H1 (cell line): ENCODE measurements around the gene CTSL. TPM values are rescaled to one million over a fixed set of nuclear protein-coding genes. Genes with fewer than 3 reads are reported as not detected.

Experiments
- CTCF ChIA-PET: fragments of 300-600 bp; sonication (Branson Sonifier 250); formaldehyde crosslinking; loops from one replicate; lab custom pipeline; 2021; ENCODE audit not compliant: partially characterized antibody; lab: Charles Lee
- POLR2A ChIA-PET: fragments of 300-600 bp; sonication (Branson Sonifier 250); formaldehyde crosslinking; loops from one replicate; lab custom pipeline; 2021; ENCODE audit warnings: inconsistent platforms; ENCODE audit not compliant: partially characterized antibody; lab: Charles Lee
- DNase-seq, 2 experiments: peaks; one replicate each; pipeline versions ENCODE4 v3.0.0 to v3.0.0-alpha.2; 2010 to 2022; ENCODE audit warnings: low spot score in 2 of 2, low read depth in 1 of 2, mixed read lengths in 1 of 2
- FAIRE-seq: peaks from 2 replicates; lab custom pipeline; 2011; peaks lifted over from hg19 to GRCh38; lab: Jason Lieb, UNC
- H2AFZ ChIP-seq: 2 replicates; pipeline ENCODE4 v1.8.1; 2012; ENCODE audit warnings: low read length, inconsistent platforms
- H2AK5ac ChIP-seq: 2 replicates; pipeline ENCODE4 v1.6.1; 2013; ENCODE audit warnings: low read depth, low read length
- H2BK120ac ChIP-seq: replicated peaks from 2 replicates; pipeline ENCODE3; 2013; ENCODE audit warnings: low read depth, low read length, inconsistent platforms
- H2BK12ac ChIP-seq: 2 replicates; pipeline ENCODE4 v1.6.1; 2013; ENCODE audit warnings: low read depth, low read length
- H2BK15ac ChIP-seq: 2 replicates; pipeline ENCODE4 v1.6.1; 2013; ENCODE audit warnings: low read length
- H2BK20ac ChIP-seq: 2 replicates; pipeline ENCODE4 v1.6.1; 2013; ENCODE audit warnings: low read length
- H2BK5ac ChIP-seq: 2 replicates; pipeline ENCODE4 v1.6.1; 2013; ENCODE audit warnings: low read depth, low read length
- H3K14ac ChIP-seq: 2 replicates; pipeline ENCODE4 v1.6.1; 2013; ENCODE audit warnings: inconsistent platforms; ENCODE audit not compliant: insufficient read length
- H3K18ac ChIP-seq: 2 replicates; pipeline ENCODE4 v1.6.1; 2013; ENCODE audit warnings: low read length; ENCODE audit errors: extremely low read depth
- H3K23ac ChIP-seq: 2 replicates; pipeline ENCODE4 v1.6.1; 2013; ENCODE audit warnings: inconsistent platforms; ENCODE audit not compliant: insufficient read length
- H3K23me2 ChIP-seq: 2 replicates; pipeline ENCODE4 v1.6.1; 2013; ENCODE audit warnings: low read depth, low read length
- H3K27ac ChIP-seq: 2 replicates; pipeline ENCODE4 v1.6.1; 2011; ENCODE audit warnings: low read depth, low read length, inconsistent platforms
- H3K27me3 ChIP-seq, 4 experiments: replicated peaks in 1 of 4; 1 replicate in 1 of 4; 2 replicates in 3 of 4; pipeline versions ENCODE4 v1.6.1 to v1.8.1; 2011 to 2013; ENCODE audit warnings: low read length in 3 of 4, mild to moderate bottlenecking in 3 of 4, inconsistent platforms in 2 of 4, mixed read lengths in 2 of 4, moderate library complexity in 1 of 4; ENCODE audit not compliant: control insufficient read depth in 3 of 4, insufficient read depth in 3 of 4; ENCODE audit errors: extremely low read depth in 1 of 4
- H3K36me3 ChIP-seq, 4 experiments: 2 replicates each; pipeline versions ENCODE4 v1.6.1 to v1.8.1; 2011 to 2013; ENCODE audit warnings: mild to moderate bottlenecking in 4 of 4, low read length in 3 of 4, moderate library complexity in 2 of 4, control low read depth in 1 of 4, inconsistent platforms in 1 of 4; ENCODE audit not compliant: insufficient read depth in 4 of 4, control insufficient read depth in 2 of 4
- H3K4ac ChIP-seq: replicated peaks from 2 replicates; pipeline ENCODE3; 2013; ENCODE audit warnings: low read length, low read depth, mixed read lengths, inconsistent platforms; ENCODE audit not compliant: insufficient read length
- H3K4me1 ChIP-seq, 4 experiments: replicated peaks in 1 of 4; 1 replicate in 1 of 4; 2 replicates in 3 of 4; pipeline versions ENCODE4 v1.6.1 to v1.8.1; 2011 to 2013; ENCODE audit warnings: low read length in 3 of 4, inconsistent platforms in 2 of 4, mixed read lengths in 1 of 4; ENCODE audit not compliant: insufficient read depth in 4 of 4, control insufficient read depth in 3 of 4
- H3K4me2 ChIP-seq, 2 experiments: 2 replicates each; pipeline versions ENCODE4 v1.6.1 to v1.8.1; 2011 to 2013; ENCODE audit warnings: low read depth in 2 of 2, low read length in 2 of 2, control low read depth in 1 of 2, inconsistent platforms in 1 of 2, mild to moderate bottlenecking in 1 of 2; ENCODE audit not compliant: insufficient read depth in 1 of 2
- H3K4me3 ChIP-seq, 4 experiments: fragments of 200-600, 300-600 bp in 1 of 4; sonication (generic), shearing (Covaris generic), sonication (Bioruptor Twin) in 1 of 4; 2 replicates each; pipeline versions ENCODE4 v1.5.1 to v1.8.1; 2011 to 2016; ENCODE audit warnings: low read length in 4 of 4, low read depth in 3 of 4, control low read depth in 2 of 4, inconsistent platforms in 2 of 4, mild to moderate bottlenecking in 2 of 4, mixed read lengths in 1 of 4, moderate library complexity in 1 of 4; ENCODE audit not compliant: insufficient read depth in 2 of 4; ENCODE audit errors: extremely low read depth in 1 of 4
- H3K56ac ChIP-seq: replicated peaks from 2 replicates; pipeline ENCODE3; 2013; ENCODE audit warnings: low read depth, mild to moderate bottlenecking, mixed read lengths, low read length, inconsistent platforms; ENCODE audit not compliant: insufficient read length
- H3K79me1 ChIP-seq: 2 replicates; pipeline ENCODE4 v1.6.1; 2013; ENCODE audit warnings: low read depth, low read length, control low read depth
- H3K79me2 ChIP-seq, 2 experiments: 2 replicates each; pipeline versions ENCODE4 v1.6.1 to v1.8.1; 2012 to 2013; ENCODE audit warnings: low read length in 2 of 2, mild to moderate bottlenecking in 2 of 2, inconsistent platforms in 1 of 2; ENCODE audit not compliant: insufficient read depth in 2 of 2, control insufficient read depth in 1 of 2
- H3K9ac ChIP-seq, 4 experiments: replicated peaks in 1 of 4; 1 replicate in 1 of 4; 2 replicates in 3 of 4; pipeline versions ENCODE4 v1.6.1 to v1.8.1; 2011 to 2013; ENCODE audit warnings: low read depth in 3 of 4, low read length in 3 of 4, control low read depth in 2 of 4, mild to moderate bottlenecking in 2 of 4, moderate library complexity in 2 of 4, inconsistent platforms in 1 of 4; ENCODE audit errors: extremely low read depth in 1 of 4
- H3K9me3 ChIP-seq, 2 experiments: 2 replicates each; pipeline versions ENCODE4 v1.6.1 to v1.8.1; 2012 to 2013; ENCODE audit warnings: mild to moderate bottlenecking in 2 of 2, moderate library complexity in 2 of 2, control low read depth in 1 of 2, inconsistent platforms in 1 of 2, low read depth in 1 of 2, low read length in 1 of 2, mixed read lengths in 1 of 2; ENCODE audit not compliant: insufficient read depth in 2 of 2
- H4K20me1 ChIP-seq, 2 experiments: replicated peaks in 1 of 2; 2 replicates each; pipeline versions ENCODE3 to v1.8.1; 2011 to 2013; ENCODE audit warnings: inconsistent platforms in 2 of 2, low read length in 2 of 2, mild to moderate bottlenecking in 1 of 2; ENCODE audit not compliant: insufficient read depth in 2 of 2, control insufficient read depth in 1 of 2
- H4K5ac ChIP-seq: 2 replicates; pipeline ENCODE4 v1.6.1; 2013; ENCODE audit warnings: low read length, low read depth, mixed read lengths, inconsistent platforms; ENCODE audit not compliant: insufficient read length
- H4K8ac ChIP-seq: 2 replicates; pipeline ENCODE4 v1.8.0; 2013; ENCODE audit warnings: mild to moderate bottlenecking, moderate library complexity, low read length, inconsistent platforms; ENCODE audit not compliant: insufficient read depth; ENCODE audit errors: extremely low read depth
- H4K91ac ChIP-seq: replicated peaks from 2 replicates; pipeline ENCODE3; 2013; ENCODE audit warnings: low read length, mixed read lengths, inconsistent platforms; ENCODE audit not compliant: insufficient read length
- ATF3 ChIP-seq: IDR thresholded peaks from 2 replicates; pipeline ENCODE4 v1.6.1; 2011; ENCODE audit warnings: low read depth, mild to moderate bottlenecking, low read length; ENCODE audit not compliant: insufficient read depth
- BACH1 ChIP-seq: IDR thresholded peaks from 2 replicates; pipeline ENCODE4 v1.6.1; 2012; ENCODE audit warnings: low read length, improper control_type of control experiment
- CTBP2 ChIP-seq: IDR thresholded peaks from 2 replicates; pipeline ENCODE4 v1.7.0; 2011; ENCODE audit warnings: borderline replicate concordance, mild to moderate bottlenecking, moderate library complexity, mixed read lengths, low read length; ENCODE audit not compliant: insufficient read depth, insufficient read length
- KDM1A ChIP-seq: fragments of 200-600, 300-600 bp; sonication (generic); IDR thresholded peaks from 2 replicates; pipeline ENCODE4 v1.7.1; 2016; ENCODE audit warnings: mild to moderate bottlenecking, low read length, borderline replicate concordance
- MAFK ChIP-seq: IDR thresholded peaks from 2 replicates; pipeline ENCODE4 v1.6.1; 2012; ENCODE audit warnings: low read depth, mild to moderate bottlenecking, improper control_type of control experiment, low read length
- MAX ChIP-seq: IDR thresholded peaks from 2 replicates; pipeline ENCODE4 v1.6.1; 2012; ENCODE audit warnings: inconsistent platforms
- RAD21 ChIP-seq, 2 experiments: IDR thresholded peaks in 1 of 2; conservative IDR thresholded peaks in 1 of 2; 2 replicates each; pipeline ENCODE4 v1.6.1; 2011; ENCODE audit warnings: low read depth in 2 of 2, low read length in 2 of 2, improper control_type of control experiment in 1 of 2, inconsistent platforms in 1 of 2, mild to moderate bottlenecking in 1 of 2, moderate library complexity in 1 of 2
- RFX5 ChIP-seq: IDR thresholded peaks from 2 replicates; pipeline ENCODE4 v1.6.1; 2011; ENCODE audit warnings: low read depth, low read length, improper control_type of control experiment, borderline replicate concordance
- SP1 ChIP-seq: IDR thresholded peaks from 2 replicates; pipeline ENCODE4 v1.6.1; 2011; ENCODE audit warnings: low read depth, low read length
- TAF1 ChIP-seq: IDR thresholded peaks from 2 replicates; pipeline ENCODE4 v1.6.1; 2011; ENCODE audit warnings: mild to moderate bottlenecking, low read depth, low read length
- TEAD4 ChIP-seq: IDR thresholded peaks from 2 replicates; pipeline ENCODE4 v1.6.1; 2012; ENCODE audit warnings: low read depth, low read length, inconsistent platforms, mixed read lengths
- WGBS, 2 experiments: shearing (Covaris generic) in 1 of 2; methylation state at CpG; one replicate each; pipeline versions ENCODE4 v1.1.6 to v1.1.7; 2013 to 2015; ENCODE audit warnings: low lambda C conversion rate in 2 of 2, mixed read lengths in 2 of 2, inconsistent platforms in 1 of 2, low coverage in 1 of 2, missing lambda C conversion rate in 1 of 2; ENCODE audit not compliant: insufficient replicate concordance in 2 of 2, insufficient coverage in 1 of 2, insufficient read length in 1 of 2; ENCODE audit errors: extremely low coverage in 1 of 2, missing lambda C conversion rate in 1 of 2; 5-methylcytosine and 5-hydroxymethylcytosine counted together
- polyA plus RNA-seq, 7 experiments: library from polyadenylated mRNA; depleted of rRNA in 3 of 7; stranded (reverse) in 5 of 7; unstranded in 2 of 7; fragments of >200 nt in 5 of 7; fragments of 200-250 nt in 2 of 7; gene quantifications; 1 replicate in 5 of 7; 2 replicates in 1 of 7; 4 replicates in 1 of 7; pipeline versions ENCODE4 v1.2.1 to v1.2.3, GENCODE V29; 2011 to 2013; ENCODE audit warnings: missing spikeins in 2 of 7, mixed read lengths in 2 of 7
- total RNA-seq: library from RNA; stranded (reverse); fragmentation: NEBNext Ultra II Directional; extraction: Animal tissue kit (Norgen Biotek cat#: 25700); gene quantifications from 2 replicates; pipeline ENCODE4 v1.2.1, GENCODE V29; 2021

Gene CTSL
- total and polyA plus RNA-seq, 2 of the 8 experiments (the other 6 are each of a cell fraction or from before 2014, with no cell fraction given) = 34.2 to 38.2 TPM

- 87% methylated on average over 11 of the region's 11 CpGs; no CpG with 5 or more reads in 1 of the 2 experiments for WGBS, 2 experiments
- Histone ChIP-seq H2BK5ac (no peak overlapping the region), H2BK12ac (peak overlapping the region; percentile 98; the same call in 1 of the 2 replicates), H3K36me3 (peaks cover 0 to 5% (median 1%) of the 10 kb centered on the region in 4 experiments; a peak in 2 of 8 replicates), H4K20me1 (peaks cover 0 to 5% of the 10 kb centered on the region in 2 experiments), H4K8ac (peak overlapping the region; percentile 62), H4K91ac (peak overlapping the region; percentile 46), H3K27ac (no peak overlapping the region), H3K79me1 (no peaks in the 10 kb centered on the region), H4K5ac (no peak overlapping the region), H3K9me3 (no peaks in the 10 kb centered on the region), H3K4me3 (no peak overlapping the region), H2BK120ac (no peak overlapping the region), H3K14ac (no peak overlapping the region), H3K9ac (no peak overlapping the region), H3K23me2 (peaks cover 6% of the 10 kb centered on the region; the same call in 1 of the 2 replicates), H3K79me2 (no peaks in the 10 kb centered on the region), H3K27me3 (no peaks in the 10 kb centered on the region), H3K18ac (no peak overlapping the region), H3K4ac (no peak overlapping the region), H2AFZ (no peak overlapping the region), H2BK20ac (no peak overlapping the region), H3K56ac (peak overlapping the region; percentile 98), H3K23ac (no peak overlapping the region), H2BK15ac (peak overlapping the region; percentile 37; the same call in 1 of the 2 replicates), H2AK5ac (peak overlapping the region; percentile 84), H3K4me2 (no peak overlapping the region), H3K4me1 (no peaks in the 10 kb centered on the region; a peak in 2 of 7 replicates)
- FAIRE-seq (no peak), DNase-seq (no peak)
- CTCF ChIA-PET = interaction anchor here (1.1 to 1.6 kb wide), 3 partner anchors 13 to 99 kb away, joined by 4 to 6 read pairs (median 4); partner anchors contain the start of gene CTSL
- POLR2A ChIA-PET = no interaction called here
- TF ChIP-seq SP1 (no peak), CTBP2 (no peak), ATF3 (no peak), TAF1 (no peak), BACH1 (peak; percentile 93), RFX5 (no peak), MAX (no peak), RAD21 (IDR thresholded peaks at IDR 0.05 in 1 of 2, conservative IDR thresholded peaks at IDR 0.05 in 1 of 2; ENCODE audit: low read depth in 2 of 2, low read length in 2 of 2) (peak; percentile 9 to 17; a peak in 2 of 4 replicates), TEAD4 (no peak), MAFK (0 out of 2 replicates have a peak, but pooled peaks have one; percentile 11), KDM1A (no peak)
Measured at GRCh38 chr9:87713278-87713987, 12.5 kb upstream of the CTSL start.
